ENCODE measurements around the gene ARHGAP6.

The ARHGAP6 gene

DNA sequence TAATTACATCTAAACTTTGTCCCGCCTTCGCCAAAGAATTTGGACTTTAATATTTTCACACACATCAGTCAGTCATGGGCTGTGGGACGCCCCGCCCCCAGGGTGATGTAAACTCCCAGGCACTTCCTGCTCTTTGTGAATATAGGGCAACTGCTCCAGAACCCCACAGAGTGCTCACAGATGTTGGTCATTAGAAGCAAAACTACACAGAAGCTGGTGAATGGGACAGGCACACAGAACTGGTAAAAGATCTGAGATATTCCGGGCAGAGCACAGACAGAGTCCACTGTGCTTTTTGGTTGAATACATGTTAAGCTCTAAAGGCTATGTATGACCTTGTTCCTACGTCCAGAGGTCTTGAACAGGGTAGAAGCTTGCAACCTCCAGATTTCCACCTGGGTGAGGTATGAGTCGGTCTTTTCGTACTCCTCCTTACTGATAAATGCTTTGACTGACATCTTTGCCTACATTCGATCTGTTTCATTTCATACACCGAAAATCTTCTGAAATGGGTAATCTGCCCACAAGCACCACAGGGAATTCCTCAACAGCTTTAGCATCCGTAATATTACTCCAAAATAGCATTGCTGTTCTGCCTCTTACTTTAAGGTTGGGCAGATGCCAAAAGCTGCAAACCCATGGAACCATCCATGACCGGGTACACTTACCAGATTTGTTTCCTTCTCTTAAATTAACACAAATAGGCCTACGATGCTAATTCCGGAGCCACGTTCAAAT lies 227.9 kb downstream of the ARHGAP6 start:
- Histone ChIP-seq H3K9me3 (no peaks in the 10 kb centered on the region), H3K27ac (peak overlapping the region; percentile 63 to 65), H3K4me1 (peaks cover 0 to 31% (median 0%) of the 10 kb centered on the region in 4 donors), H3K36me3 (no peaks in the 10 kb centered on the region), H3K4me3 (no peak overlapping the region), H3K27me3 (no peaks in the 10 kb centered on the region)
- peak; percentile 55 to 74 for DNase-seq
- intact Hi-C loops (cut with DNase I; ENCODE audit: low total_unique reads): no loop called here
- TF ChIP-seq, protein P1, sequence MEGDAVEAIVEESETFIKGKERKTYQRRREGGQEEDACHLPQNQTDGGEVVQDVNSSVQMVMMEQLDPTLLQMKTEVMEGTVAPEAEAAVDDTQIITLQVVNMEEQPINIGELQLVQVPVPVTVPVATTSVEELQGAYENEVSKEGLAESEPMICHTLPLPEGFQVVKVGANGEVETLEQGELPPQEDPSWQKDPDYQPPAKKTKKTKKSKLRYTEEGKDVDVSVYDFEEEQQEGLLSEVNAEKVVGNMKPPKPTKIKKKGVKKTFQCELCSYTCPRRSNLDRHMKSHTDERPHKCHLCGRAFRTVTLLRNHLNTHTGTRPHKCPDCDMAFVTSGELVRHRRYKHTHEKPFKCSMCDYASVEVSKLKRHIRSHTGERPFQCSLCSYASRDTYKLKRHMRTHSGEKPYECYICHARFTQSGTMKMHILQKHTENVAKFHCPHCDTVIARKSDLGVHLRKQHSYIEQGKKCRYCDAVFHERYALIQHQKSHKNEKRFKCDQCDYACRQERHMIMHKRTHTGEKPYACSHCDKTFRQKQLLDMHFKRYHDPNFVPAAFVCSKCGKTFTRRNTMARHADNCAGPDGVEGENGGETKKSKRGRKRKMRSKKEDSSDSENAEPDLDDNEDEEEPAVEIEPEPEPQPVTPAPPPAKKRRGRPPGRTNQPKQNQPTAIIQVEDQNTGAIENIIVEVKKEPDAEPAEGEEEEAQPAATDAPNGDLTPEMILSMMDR (IDR thresholded peaks at IDR 0.05): no peak

DNA sequence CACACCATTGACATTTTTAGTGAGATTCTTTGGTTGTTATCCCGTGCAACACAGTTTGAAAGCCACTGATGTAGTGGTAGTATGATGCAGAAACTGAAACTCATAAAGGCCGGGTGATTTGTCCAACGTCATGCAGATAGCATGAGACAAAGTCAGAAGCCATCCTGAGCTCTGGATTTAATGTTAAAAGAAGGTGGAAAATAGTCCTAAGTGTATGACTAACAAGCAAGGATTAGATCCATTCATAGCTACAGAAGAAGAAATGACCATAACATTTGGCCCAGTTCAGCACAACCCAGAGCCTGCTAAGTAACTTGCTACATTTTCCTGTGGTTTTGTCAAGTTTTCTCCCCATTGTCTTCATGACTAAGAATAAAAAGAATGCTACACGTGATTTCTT lies 230.2 kb downstream of the ARHGAP6 start:
- Histone ChIP-seq H3K27ac (no peak overlapping the region), H3K27me3 (no peaks in the 10 kb centered on the region), H3K4me1 (peaks cover 0 to 31% (median 0%) of the 10 kb centered on the region in 4 donors), H3K4me3 (no peak overlapping the region), H3K36me3 (no peaks in the 10 kb centered on the region), H3K9me3 (no peaks in the 10 kb centered on the region)
- TF ChIP-seq, protein P1 (IDR thresholded peaks at IDR 0.05): no peak
- intact Hi-C loops (cut with DNase I; ENCODE audit: low total_unique reads): no loop called here
- no peak for DNase-seq

DNA sequence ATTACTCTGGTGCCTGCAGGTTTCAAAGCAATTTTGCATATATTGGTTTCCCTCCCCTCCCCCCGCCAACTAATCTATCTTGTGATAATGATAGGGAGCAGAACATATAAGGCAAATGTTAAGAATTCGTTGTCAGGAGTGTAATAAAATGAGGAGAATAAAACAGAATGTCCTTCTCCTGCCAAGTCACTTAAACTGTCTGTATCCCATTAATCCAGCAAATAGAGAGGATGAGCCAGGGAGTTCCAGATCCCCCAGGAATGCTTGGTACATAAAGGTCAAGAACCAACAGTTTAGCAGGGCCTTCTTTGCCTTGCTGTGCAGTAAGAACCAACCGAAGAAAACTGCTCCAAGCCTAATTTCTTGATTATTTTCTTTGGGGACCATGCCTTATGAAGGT lies 231.1 kb downstream of the ARHGAP6 start:
- H3K27me3 ChIP-seq: no peaks in the 10 kb centered on the region
- TF ChIP-seq, protein P1 (IDR thresholded peaks at IDR 0.05): no peak
- H3K4me1 ChIP-seq: peaks cover 0 to 25% (median 0%) of the 10 kb centered on the region in 4 donors
- H3K36me3 ChIP-seq: no peaks in the 10 kb centered on the region
- no peak overlapping the region for H3K27ac ChIP-seq
- DNase-seq: no peak
- intact Hi-C loops (cut with DNase I; ENCODE audit: low total_unique reads): no loop called here
- no peak overlapping the region for H3K4me3 ChIP-seq
- no peaks in the 10 kb centered on the region for H3K9me3 ChIP-seq

DNA sequence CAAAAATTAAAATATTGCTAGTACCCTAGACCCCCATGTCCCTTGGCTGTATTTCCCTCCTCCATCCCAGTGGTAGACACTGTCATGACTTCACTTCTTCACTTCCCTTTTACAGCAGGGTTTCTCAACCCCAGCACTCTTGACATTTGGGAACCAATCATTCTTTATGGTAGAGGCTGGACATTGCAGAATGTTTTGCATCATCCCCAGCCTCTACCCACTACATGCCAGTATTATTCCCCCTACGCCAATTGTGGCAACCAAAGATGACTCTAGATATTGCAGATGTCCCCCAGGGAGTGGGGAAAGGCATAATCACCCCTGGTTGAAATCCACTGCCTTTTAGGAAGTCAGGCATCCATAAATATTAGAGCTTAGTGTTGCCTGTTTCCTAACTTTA lies 233.9 kb downstream of the ARHGAP6 start:
- TF ChIP-seq, protein P1 (IDR thresholded peaks at IDR 0.05): no peak
- intact Hi-C loops (cut with DNase I; ENCODE audit: low total_unique reads): no loop called here

DNA sequence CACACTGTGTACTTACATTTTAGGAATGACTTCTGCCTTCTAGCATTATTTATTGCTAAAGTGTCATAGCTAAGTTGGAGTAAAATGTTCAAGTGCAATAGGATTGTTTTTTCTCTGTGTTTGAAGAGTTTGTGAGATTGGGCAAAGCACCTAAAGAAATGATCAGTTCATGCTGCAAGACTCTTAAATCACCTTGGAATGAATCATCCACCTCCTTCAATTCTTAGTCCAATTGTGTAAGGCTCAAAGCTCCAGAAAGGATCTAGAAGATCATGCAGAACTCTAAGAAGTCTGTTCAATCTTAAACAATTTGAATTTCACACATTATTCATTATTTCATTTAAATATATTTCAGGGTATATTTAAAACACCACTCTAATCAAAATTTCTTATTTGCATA lies 235.4 kb downstream of the ARHGAP6 start:
- no peak overlapping the region for H3K4me3 ChIP-seq
- intact Hi-C loops (cut with DNase I; ENCODE audit: low total_unique reads): no loop called here

More for the DNA sequence above, 233.9 kb downstream of the ARHGAP6 start:
- H3K4me3 ChIP-seq: no peak overlapping the region
- H3K36me3 ChIP-seq: no peaks in the 10 kb centered on the region
- H3K27me3 ChIP-seq: no peaks in the 10 kb centered on the region
- H3K9me3 ChIP-seq: no peaks in the 10 kb centered on the region
- DNase-seq: no peak
- peaks cover 0 to 6% (median 0%) of the 10 kb centered on the region in 4 donors for H3K4me1 ChIP-seq
- H3K27ac ChIP-seq: no peak overlapping the region

More for the DNA sequence above, 235.4 kb downstream of the ARHGAP6 start:
- no peaks in the 10 kb centered on the region for H3K27me3 ChIP-seq
- TF ChIP-seq, protein P1 (IDR thresholded peaks at IDR 0.05): no peak
- no peak overlapping the region for H3K27ac ChIP-seq
- no peaks in the 10 kb centered on the region for H3K36me3 ChIP-seq
- peaks cover 0 to 6% (median 0%) of the 10 kb centered on the region in 4 donors for H3K4me1 ChIP-seq
- no peak for DNase-seq
- H3K9me3 ChIP-seq: no peaks in the 10 kb centered on the region
